HEK293T (cell line): Measurements from ENCODE around the gene GFY.

Source experiments
- ARNT ChIP-seq: fragments of 450-650 bp; IDR thresholded peaks from 2 replicates; pipeline ENCODE4 v1.6.1; 2017; ENCODE audit warnings: mild to moderate bottlenecking
- BHLHE40 ChIP-seq: fragments of 450-650 bp; IDR thresholded peaks from 2 replicates; pipeline ENCODE4 v1.6.1; 2016; ENCODE audit warnings: mild to moderate bottlenecking, moderate library complexity, borderline replicate concordance
- ELF4 ChIP-seq: fragments of 450-650 bp; IDR thresholded peaks from 2 replicates; pipeline ENCODE4 v1.6.1; 2017; ENCODE audit warnings: antibody characterized with exemption
- FOXA1 ChIP-seq: fragments of 450-650 bp; IDR thresholded peaks from 2 replicates; pipeline ENCODE4 v1.6.1; 2016; ENCODE audit warnings: mild to moderate bottlenecking
- FOXK2 ChIP-seq: fragments of 450-650 bp; IDR thresholded peaks from 2 replicates; pipeline ENCODE4 v1.6.1; 2016; ENCODE audit warnings: mild to moderate bottlenecking
- L3MBTL2 ChIP-seq: fragments of 450-650 bp; conservative IDR thresholded peaks from 2 replicates; pipeline ENCODE4 v1.6.1; 2016; ENCODE audit warnings: mild to moderate bottlenecking
- NFRKB ChIP-seq: fragments of 450-650 bp; IDR thresholded peaks from 2 replicates; pipeline ENCODE4 v1.6.1; 2016; ENCODE audit warnings: mild to moderate bottlenecking, moderate library complexity
- SP1 ChIP-seq: fragments of 450-650 bp; IDR thresholded peaks from 2 replicates; pipeline ENCODE4 v1.6.1; 2017
- SUZ12 ChIP-seq: fragments of 450-650 bp; IDR thresholded peaks from 2 replicates; pipeline ENCODE4 v1.6.1; 2016; ENCODE audit warnings: mild to moderate bottlenecking

DNA sequence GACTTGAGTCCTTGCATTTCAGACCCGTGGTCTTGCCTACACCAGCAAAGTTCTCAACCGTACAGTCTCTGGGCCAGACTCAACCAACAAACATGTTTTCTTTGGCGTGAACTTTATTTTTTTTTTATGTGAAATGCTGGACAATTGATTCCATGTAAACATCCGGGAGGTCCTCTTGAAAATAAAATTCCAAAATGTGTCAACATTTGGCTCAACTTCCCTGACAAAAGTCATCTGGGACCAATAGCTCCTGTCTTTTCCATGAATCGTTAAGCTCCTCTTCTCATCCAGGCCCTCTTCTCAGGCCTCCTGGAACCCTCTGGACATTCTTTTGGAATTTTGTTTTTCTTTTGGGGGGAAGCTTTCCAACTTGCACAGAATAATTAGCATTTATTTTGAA, 30.6 kb downstream of the GFY start:
- TF ChIP-seq SUZ12, result no peak
- TF ChIP-seq SP1, result no peak
- TF ChIP-seq FOXK2, result no peak
- no peak for TF ChIP-seq FOXA1
- TF ChIP-seq L3MBTL2, result no peak
- no peak for TF ChIP-seq ARNT
- TF ChIP-seq BHLHE40, result no peak
- no peak for TF ChIP-seq ELF4
- no peak for TF ChIP-seq NFRKB
